Activated naive CD4-positive, alpha-beta T cell treated with anti-CD3 and anti-CD28 coated beads, Interleukin-2, amount 50 U/mL, for 72 hours (primary cell): ENCODE measurements around the gene NSMCE1. TPM values are rescaled to one million over a fixed set of nuclear protein-coding genes. Genes with fewer than 3 reads are reported as not detected.
"Not testable (repeated sequence)": the region's sequence is repeated elsewhere in the genome, so short reads cannot be mapped to it uniquely, and the experiment has no call there.

Experiments
- ATAC-seq, 2 donors: fragments of 150-1000 bp; cut with Tn5 transposase; 2 replicates each; pipeline ENCODE4 v1.10.0; 2021; ENCODE audit warnings: mild to moderate bottlenecking in 2 of 2, moderate library complexity in 2 of 2
- DNase-seq, 2 donors: peaks; one replicate each; pipeline ENCODE4 v3.0.0; 2021 to 2022; ENCODE audit warnings: low spot score in 2 of 2
- H3K27ac Mint-ChIP-seq, 2 donors: one replicate each; pipeline ENCODE4 v1.8.0; 2022; ENCODE audit warnings: mild to moderate bottlenecking in 2 of 2, mixed read lengths in 2 of 2
- H3K36me3 Mint-ChIP-seq, 2 donors: one replicate each; pipeline ENCODE4 v1.8.0; 2022; ENCODE audit warnings: mixed read lengths in 2 of 2
- H3K9me3 Mint-ChIP-seq, 2 donors: one replicate each; pipeline ENCODE4 v1.8.0; 2022; ENCODE audit warnings: mixed read lengths in 2 of 2
- total RNA-seq, 2 donors: library from RNA; stranded (reverse); gene quantifications; one replicate each; pipeline ENCODE4 v1.2.3, GENCODE V29; 2022

Gene NSMCE1
- total RNA-seq, 2 donors from 2014 or later = 106 to 132 TPM

DNA sequence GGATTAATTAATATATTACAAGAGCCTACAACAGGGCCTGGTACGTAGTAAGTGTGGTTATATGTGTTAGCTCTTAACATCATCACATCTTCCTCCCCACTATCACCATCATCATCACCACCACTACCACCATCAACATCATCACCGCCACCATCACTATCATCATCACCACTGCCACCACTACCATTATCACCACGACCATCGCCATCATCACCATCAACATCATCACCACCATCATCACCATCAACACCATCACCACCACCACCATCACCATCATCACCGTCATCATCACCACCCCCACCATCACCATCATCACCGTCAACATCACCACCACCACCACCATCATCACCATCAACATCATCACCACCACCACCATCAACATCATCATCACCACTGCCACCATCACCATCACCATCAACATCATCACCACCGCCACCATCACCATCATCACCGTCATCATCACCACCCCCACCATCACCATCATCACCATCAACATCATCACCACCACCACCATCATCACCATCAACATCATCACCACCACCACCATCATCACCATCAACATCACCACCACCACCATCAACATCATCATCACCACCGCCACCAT lies 37.4 kb upstream of the NSMCE1 start:
- H3K27ac Mint-ChIP-seq = no peak overlapping the region
- H3K36me3 Mint-ChIP-seq = peaks cover 11% of the 10 kb centered on the region in 2 donors
- H3K9me3 Mint-ChIP-seq = peaks cover 16% of the 10 kb centered on the region in 2 donors
- DNase-seq (no peak), ATAC-seq (no peak)

DNA sequence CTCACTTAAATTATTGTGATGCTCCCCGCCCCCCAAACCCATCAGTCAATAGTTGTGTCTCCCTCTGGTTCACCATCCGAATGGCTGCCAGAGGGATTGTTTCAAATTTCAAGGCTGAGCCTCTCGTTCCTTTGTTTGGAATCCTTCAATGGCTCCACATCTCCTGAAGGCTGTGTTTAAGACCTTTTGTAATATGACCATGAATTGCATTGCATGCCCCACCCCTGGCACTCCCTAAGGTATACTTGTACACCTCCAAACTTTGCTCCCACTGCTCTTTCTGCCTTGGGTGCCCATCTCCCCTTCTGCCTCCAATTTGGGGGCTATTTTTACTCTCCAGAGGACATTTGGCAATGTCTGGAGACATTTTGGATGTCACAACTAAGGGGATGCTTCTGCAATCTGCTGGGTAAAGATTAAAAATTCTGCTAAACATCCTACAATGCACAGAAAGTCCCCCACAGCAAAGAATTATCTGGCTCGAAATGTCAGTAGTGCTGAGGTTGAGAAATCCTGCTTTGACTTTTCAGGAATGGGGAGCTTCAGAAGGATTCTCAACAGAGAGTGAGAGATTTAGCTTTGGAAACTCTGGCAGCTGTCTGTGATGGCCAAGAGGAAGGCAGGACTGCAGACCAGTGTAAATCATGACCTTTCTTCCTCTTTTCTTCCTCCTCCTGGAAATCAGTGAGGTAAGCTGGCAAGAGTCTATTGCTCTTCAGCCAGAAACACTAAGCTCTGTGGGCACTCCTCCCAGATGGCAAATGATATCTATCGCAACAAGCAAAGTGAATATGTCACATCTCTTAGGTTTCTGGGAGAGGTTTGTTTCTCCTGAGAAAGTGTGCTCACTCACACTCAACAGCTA lies 36.5 kb upstream of the NSMCE1 start:
- Mint-ChIP-seq H3K27ac (no peak overlapping the region), H3K36me3 (peaks cover 11% of the 10 kb centered on the region in 2 donors), H3K9me3 (peaks cover 16% of the 10 kb centered on the region in 2 donors)
- ATAC-seq (no peak), DNase-seq (no peak)

GRCh38 chr16:27304102-27304501 lies 35.5 kb upstream of the NSMCE1 start:
- ATAC-seq (no peak), DNase-seq (no peak)
- H3K36me3 Mint-ChIP-seq = peaks cover 11% of the 10 kb centered on the region in 2 donors
- no peak overlapping the region for H3K27ac Mint-ChIP-seq
- peaks cover 14 to 21% of the 10 kb centered on the region in 2 donors for H3K9me3 Mint-ChIP-seq

GRCh38 chr16:27303256-27304100 lies 34.9 kb upstream of the NSMCE1 start:
- DNase-seq (no peak), ATAC-seq (peak in 1 of 2 donors; percentile 40)
- Mint-ChIP-seq H3K36me3 (peaks cover 11% of the 10 kb centered on the region in 2 donors), H3K27ac (no peak overlapping the region), H3K9me3 (peaks cover 12 to 24% of the 10 kb centered on the region in 2 donors)

DNA sequence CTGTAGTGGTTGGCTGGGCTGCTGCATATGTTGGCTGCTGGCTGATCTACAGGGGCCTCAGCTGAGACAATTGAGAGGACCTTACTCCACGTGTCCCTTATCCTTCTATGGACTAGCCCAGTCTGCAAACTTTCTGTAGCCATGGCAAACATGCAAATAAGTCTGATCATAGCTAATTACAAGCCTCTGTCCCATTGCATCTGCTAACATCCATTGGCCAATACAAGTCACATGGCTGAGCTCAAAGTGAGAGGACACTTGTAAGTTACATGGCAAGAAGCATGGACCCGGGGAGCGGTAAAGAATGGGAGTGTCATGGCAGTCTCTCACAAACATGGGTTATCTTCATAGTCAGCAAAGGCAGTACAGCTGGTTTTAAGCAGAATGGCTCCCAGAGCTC lies 33.6 kb upstream of the NSMCE1 start:
- Mint-ChIP-seq H3K36me3 (peaks cover 11% of the 10 kb centered on the region in 2 donors), H3K9me3 (peaks cover 12 to 26% of the 10 kb centered on the region in 2 donors), H3K27ac (no peak overlapping the region)
- ATAC-seq (no peak), DNase-seq (no peak)

GRCh38 chr16:27301236-27301861 lies 32.8 kb upstream of the NSMCE1 start:
- peaks cover 6% of the 10 kb centered on the region in 2 donors for H3K36me3 Mint-ChIP-seq

GRCh38 chr16:27298132-27298531 lies 29.6 kb upstream of the NSMCE1 start:
- Mint-ChIP-seq H3K27ac (no peak overlapping the region), H3K36me3 (no peaks in the 10 kb centered on the region), H3K9me3 (peaks cover 0 to 14% of the 10 kb centered on the region in 2 donors)
- DNase-seq (no peak), ATAC-seq (no peak)

More at GRCh38 chr16:27301236-27301861, 32.8 kb upstream of the NSMCE1 start:
- ATAC-seq = no peak
- no peak overlapping the region for H3K27ac Mint-ChIP-seq
- no peak for DNase-seq
- peaks cover 8 to 22% of the 10 kb centered on the region in 2 donors for H3K9me3 Mint-ChIP-seq

- Mint-ChIP-seq H3K27ac (no peak overlapping the region), H3K36me3 (no peaks in the 10 kb centered on the region), H3K9me3 (peaks cover 1 to 4% of the 10 kb centered on the region in 2 donors)
- DNase-seq (no peak), ATAC-seq (no peak)
Measured at GRCh38 chr16:27293343-27293742, 24.8 kb upstream of the NSMCE1 start.

GRCh38 chr16:27291722-27292240 lies 23.2 kb upstream of the NSMCE1 start:
- no peak overlapping the region for H3K27ac Mint-ChIP-seq

DNA sequence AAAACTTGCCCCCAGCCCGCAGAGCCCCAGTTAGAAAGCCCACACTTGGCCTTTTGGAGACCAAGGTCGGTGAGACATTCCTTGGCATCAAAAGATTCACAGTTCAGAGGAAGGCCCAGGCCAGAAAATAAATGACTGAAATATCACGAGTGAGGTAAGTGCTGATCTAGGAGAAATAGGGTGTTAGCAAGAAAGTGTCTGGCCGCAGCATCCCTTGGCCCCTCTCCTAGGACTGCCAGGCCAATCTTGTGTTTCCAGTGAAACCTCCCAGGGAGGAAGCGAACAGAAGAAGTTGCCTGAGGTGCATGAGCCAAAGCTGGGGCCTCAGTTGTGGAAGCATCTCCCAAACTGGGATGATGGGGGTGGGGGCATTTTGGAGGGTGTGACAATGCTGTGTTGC lies 22.5 kb upstream of the NSMCE1 start:
- Mint-ChIP-seq H3K36me3 (peaks cover 14% of the 10 kb centered on the region in 2 donors), H3K9me3 (peaks cover 8 to 11% of the 10 kb centered on the region in 2 donors), H3K27ac (no peak overlapping the region)
- no peak for ATAC-seq
- no peak for DNase-seq

More at GRCh38 chr16:27291722-27292240, 23.2 kb upstream of the NSMCE1 start:
- no peak for ATAC-seq
- Mint-ChIP-seq H3K9me3 (peaks cover 8 to 11% of the 10 kb centered on the region in 2 donors), H3K36me3 (peaks cover 9 to 10% of the 10 kb centered on the region in 2 donors)
- DNase-seq = no peak

- peaks cover 18 to 19% of the 10 kb centered on the region in 2 donors for H3K36me3 Mint-ChIP-seq
- ATAC-seq = peak; percentile 23 to 28
- no peak for DNase-seq
- peaks cover 8 to 11% of the 10 kb centered on the region in 2 donors for H3K9me3 Mint-ChIP-seq
- no peak overlapping the region for H3K27ac Mint-ChIP-seq
Measured at GRCh38 chr16:27290562-27290961, 22.0 kb upstream of the NSMCE1 start.

DNA sequence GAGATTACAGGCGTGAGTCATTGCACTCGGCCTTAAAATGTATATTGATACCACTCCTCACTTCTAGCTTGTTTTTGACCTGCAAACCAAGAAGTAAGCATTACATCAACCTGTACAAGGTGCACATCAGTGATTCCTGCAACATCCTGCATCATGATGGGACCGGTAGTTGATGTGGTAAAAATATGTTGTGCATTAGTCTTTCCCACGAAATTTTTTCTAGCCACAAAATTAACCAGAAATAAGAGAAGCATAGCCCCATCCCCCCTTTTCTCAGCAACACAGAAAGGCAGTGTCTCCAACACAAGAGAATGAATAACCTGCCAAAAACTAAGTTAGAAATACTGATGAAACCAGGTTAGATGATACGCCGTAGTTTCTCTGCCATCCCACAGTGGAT lies 21.1 kb upstream of the NSMCE1 start:
- Mint-ChIP-seq H3K9me3 (peaks cover 8 to 11% of the 10 kb centered on the region in 2 donors), H3K27ac (no peak overlapping the region), H3K36me3 (peaks cover 18 to 28% of the 10 kb centered on the region in 2 donors)
- DNase-seq (no peak), ATAC-seq (peak in 1 of 2 donors; percentile 44)

- ATAC-seq, H3K27ac Mint-ChIP-seq, DNase-seq: not testable (repeated sequence)
- Mint-ChIP-seq H3K36me3 (peaks cover 27 to 41% of the 10 kb centered on the region in 2 donors), H3K9me3 (peaks cover 8 to 11% of the 10 kb centered on the region in 2 donors)
Measured at GRCh38 chr16:27288313-27288712, 19.7 kb upstream of the NSMCE1 start.

DNA sequence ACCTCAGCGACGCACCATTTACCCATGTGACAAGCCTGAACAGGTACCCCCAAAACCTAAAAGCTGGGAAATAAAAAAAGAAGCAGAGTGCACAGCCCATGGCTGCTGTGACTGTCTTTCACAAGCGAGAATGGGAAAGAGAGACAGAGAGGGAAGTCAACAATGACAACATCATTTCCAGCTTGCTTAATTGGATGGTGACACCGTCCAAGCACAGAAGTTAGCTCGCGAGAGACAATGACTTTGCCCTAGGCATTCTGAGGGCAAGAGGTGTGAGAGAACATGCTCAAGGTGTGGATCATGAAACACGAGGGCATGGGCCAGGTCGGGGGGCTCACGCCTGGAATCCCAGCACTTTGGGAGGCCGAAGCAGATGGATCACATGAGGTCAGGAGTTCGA lies 19.3 kb upstream of the NSMCE1 start:
- Mint-ChIP-seq H3K36me3 (peaks cover 28 to 43% of the 10 kb centered on the region in 2 donors), H3K27ac (no peak overlapping the region), H3K9me3 (peaks cover 8 to 11% of the 10 kb centered on the region in 2 donors)
- no peak for ATAC-seq
- DNase-seq = no peak

DNA sequence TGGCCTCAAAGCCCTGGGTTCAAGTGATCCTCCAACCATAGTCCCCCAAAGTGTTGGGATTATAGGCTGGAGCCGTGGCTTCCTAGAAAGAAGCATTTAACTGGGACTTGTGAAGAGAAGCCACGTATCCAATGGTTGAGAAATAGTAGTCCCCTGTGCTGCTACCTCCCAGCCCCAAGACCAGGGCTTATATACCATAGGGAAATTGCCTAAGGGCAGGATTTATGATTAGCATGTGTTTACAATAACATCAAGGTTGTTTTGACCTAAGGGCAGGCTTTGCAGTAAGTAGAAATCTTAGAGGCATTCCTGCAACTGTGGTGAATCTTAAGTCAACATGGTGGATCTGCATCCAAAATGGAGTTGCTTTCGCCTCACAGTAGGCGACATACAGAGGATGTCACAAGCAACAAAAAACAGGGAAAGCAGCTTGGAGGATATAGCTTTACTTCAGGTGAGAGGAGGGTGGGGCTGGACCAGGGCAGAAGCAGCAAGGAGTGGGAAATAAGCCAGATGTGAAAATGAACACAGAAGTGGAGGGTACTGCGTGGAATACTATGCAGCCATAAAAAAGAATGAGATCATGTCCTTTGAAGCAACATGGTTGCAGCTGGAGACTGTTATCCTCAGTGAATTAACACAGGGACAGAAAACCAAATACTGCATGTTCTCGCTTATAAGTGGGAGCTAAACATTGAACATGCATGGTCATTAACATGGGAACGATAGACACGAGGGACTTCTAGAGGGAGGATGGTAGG lies 18.7 kb upstream of the NSMCE1 start:
- ATAC-seq (no peak), DNase-seq (no peak)
- peaks cover 8 to 11% of the 10 kb centered on the region in 2 donors for H3K9me3 Mint-ChIP-seq

More for the DNA sequence above, 18.7 kb upstream of the NSMCE1 start:
- Mint-ChIP-seq H3K36me3 (peaks cover 28 to 43% of the 10 kb centered on the region in 2 donors), H3K27ac (no peak overlapping the region)
